Activated naive CD4-positive, alpha-beta T cell treated with anti-CD3 and anti-CD28 coated beads, Interleukin-2, amount 50 U/mL, for 16 hours (primary cell): ENCODE measurements around the gene OAS2.

Experiments
- DNase-seq: peaks from one replicate; pipeline ENCODE4 v3.0.0-alpha.2; 2020

Gene OAS2

DNA sequence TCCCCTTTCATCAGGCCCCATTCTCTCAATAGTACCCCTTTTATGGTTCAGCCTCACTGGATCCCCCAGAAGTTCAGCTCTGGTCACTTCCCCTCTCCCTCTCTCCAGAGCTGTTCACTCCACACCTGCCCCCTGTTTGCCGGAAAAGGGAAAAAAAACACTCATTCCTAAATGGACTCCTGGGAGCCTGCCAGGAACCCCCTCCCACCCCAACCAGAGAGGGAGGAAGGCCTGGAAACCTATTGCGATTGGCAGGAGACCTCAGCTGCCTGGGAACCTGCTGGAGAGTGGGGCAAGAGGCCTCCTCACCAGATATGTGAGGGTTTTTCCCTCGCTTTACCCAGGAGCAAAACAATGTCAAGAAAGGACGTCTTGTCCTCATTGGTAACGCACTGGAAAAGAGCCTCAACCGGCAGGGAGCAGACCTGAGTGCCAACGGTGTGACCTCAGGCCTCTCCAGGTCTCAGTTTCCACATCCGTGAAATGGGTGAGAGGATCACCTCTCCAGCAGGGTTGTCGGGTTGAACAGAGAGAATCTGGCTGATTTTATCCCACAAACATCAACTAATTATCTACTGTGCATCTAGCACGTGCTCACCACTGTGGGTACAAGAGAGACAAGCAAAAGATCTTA, 82.9 kb downstream of the OAS2 start:
- DNase-seq = no peak
